Measurements from ENCODE around the gene PBX4.

Gene PBX4

GRCh38 chr19:19533841-19534240 is 84.6 kb downstream of the PBX4 start:
- Histone ChIP-seq H3K27ac (no peak overlapping the region), H3K4me3 (ENCODE audit: low read depth in 1 of 2, low read length in 1 of 2) (no peak overlapping the region), H3K27me3 (peaks cover 27% of the 10 kb centered on the region), H3K4me1 (ENCODE audit: control insufficient read depth in 1 of 2, insufficient read depth in 1 of 2, low read depth in 1 of 2, low read length in 1 of 2) (peaks cover 10 to 16% of the 10 kb centered on the region in 2 experiments), H3K36me3 (peaks cover 16% of the 10 kb centered on the region), H3K9me3 (no peaks in the 10 kb centered on the region)
- TF ChIP-seq CTCF (IDR thresholded peaks at IDR 0.05) = no peak

- no peak for TF ChIP-seq CTCF (IDR thresholded peaks at IDR 0.05)
- Histone ChIP-seq H3K36me3 (peaks cover 23% of the 10 kb centered on the region), H3K27me3 (peaks cover 19% of the 10 kb centered on the region), H3K27ac (no peak overlapping the region), H3K4me3 (ENCODE audit: low read depth in 1 of 2, low read length in 1 of 2) (no peak overlapping the region), H3K4me1 (ENCODE audit: control insufficient read depth in 1 of 2, insufficient read depth in 1 of 2, low read depth in 1 of 2, low read length in 1 of 2) (peaks cover 4 to 9% of the 10 kb centered on the region in 2 experiments), H3K9me3 (no peaks in the 10 kb centered on the region)
These were observed 85.4 kb downstream of the PBX4 start for GRCh38 chr19:19532806-19533701.

GRCh38 chr19:19531951-19532805 is 86.3 kb downstream of the PBX4 start:
- Histone ChIP-seq H3K9me3 (no peaks in the 10 kb centered on the region), H3K27ac (no peak overlapping the region), H3K4me3 (ENCODE audit: low read depth in 1 of 2, low read length in 1 of 2) (no peak overlapping the region), H3K36me3 (peaks cover 32% of the 10 kb centered on the region), H3K27me3 (peaks cover 10% of the 10 kb centered on the region), H3K4me1 (ENCODE audit: control insufficient read depth in 1 of 2, insufficient read depth in 1 of 2, low read depth in 1 of 2, low read length in 1 of 2) (peaks cover 0 to 8% of the 10 kb centered on the region in 2 experiments)
- TF ChIP-seq CTCF (IDR thresholded peaks at IDR 0.05) = peak; percentile 91

- Histone ChIP-seq H3K36me3 (peaks cover 43% of the 10 kb centered on the region), H3K4me1 (ENCODE audit: control insufficient read depth in 1 of 2, insufficient read depth in 1 of 2, low read depth in 1 of 2, low read length in 1 of 2) (peaks cover 0 to 8% of the 10 kb centered on the region in 2 experiments)
These were observed 87.6 kb downstream of the PBX4 start for GRCh38 chr19:19530889-19531288.

More at GRCh38 chr19:19530889-19531288, 87.6 kb downstream of the PBX4 start:
- TF ChIP-seq CTCF (IDR thresholded peaks at IDR 0.05) = no peak
- no peak overlapping the region for H3K4me3 ChIP-seq (ENCODE audit: low read depth in 1 of 2, low read length in 1 of 2)
- no peak overlapping the region for H3K27ac ChIP-seq
- no peaks in the 10 kb centered on the region for H3K27me3 ChIP-seq
- H3K9me3 ChIP-seq = no peaks in the 10 kb centered on the region

Measured in neutrophil (primary cell).